SK-N-SH (cell line): ENCODE results near the gene KRT81. TPM values are rescaled to one million over a fixed set of nuclear protein-coding genes. Genes with fewer than 3 reads are reported as not detected.

Experiments used
- CTCF ChIA-PET: fragments of 300-600, 350-600 bp; formaldehyde crosslinking; extraction: SDS; loops from one replicate; lab custom pipeline; 2021; lab: Yijun Ruan, JAX
- POLR2A ChIA-PET: fragments of 350-600 bp; sonication (Branson Sonifier 250); formaldehyde crosslinking; extraction: SDS; loops from one replicate; lab custom pipeline; 2020; ENCODE audit warnings: antibody characterized with exemption, inconsistent platforms; lab: Yijun Ruan, JAX
- DNase-seq: peaks from one replicate; pipeline ENCODE4 v3.0.0; 2012
- H2AFZ ChIP-seq: fragments of 200-600 bp; sonication (generic); 2 replicates; pipeline ENCODE4 v1.8.1; 2016; ENCODE audit warnings: antibody characterized with exemption, mild to moderate bottlenecking, low read depth
- H3F3A ChIP-seq: fragments of 200-600 bp; sonication (generic); replicated peaks from 2 replicates; pipeline ENCODE3; 2016; ENCODE audit warnings: antibody characterized with exemption, mild to moderate bottlenecking; ENCODE audit not compliant: insufficient read depth
- H3K27ac ChIP-seq, 2 experiments: fragments of 200-500 bp in 1 of 2; fragments of 200-600 bp in 1 of 2; sonication (Bioruptor generic) in 1 of 2; sonication (generic), shearing (Covaris generic) in 1 of 2; 2 replicates each; pipeline versions ENCODE4 v1.5.1 to v1.6.1; 2014 to 2016; ENCODE audit warnings: low read depth in 2 of 2, inconsistent platforms in 1 of 2, low read length in 1 of 2, mild to moderate bottlenecking in 1 of 2, mixed read lengths in 1 of 2
- H3K27me3 ChIP-seq: fragments of 200-600 bp; sonication (generic), shearing (Covaris generic); 2 replicates; pipeline ENCODE4 v1.6.1; 2016; ENCODE audit warnings: mixed run types; ENCODE audit not compliant: insufficient read depth
- H3K36me3 ChIP-seq, 2 experiments: fragments of 200-500 bp in 1 of 2; fragments of 200-600 bp in 1 of 2; sonication (Bioruptor generic) in 1 of 2; sonication (generic) in 1 of 2; replicated peaks in 1 of 2; 2 replicates each; pipeline versions ENCODE3 to v1.5.1; 2014 to 2016; ENCODE audit warnings: low read length in 1 of 2, mild to moderate bottlenecking in 1 of 2; ENCODE audit not compliant: insufficient read depth in 2 of 2, control insufficient read depth in 1 of 2
- H3K4me1 ChIP-seq, 2 experiments: fragments of 200-500 bp in 1 of 2; fragments of 200-600 bp in 1 of 2; sonication (Bioruptor generic) in 1 of 2; sonication (generic), shearing (Covaris generic) in 1 of 2; 2 replicates each; pipeline versions ENCODE4 v1.5.1 to v1.6.1; 2014 to 2016; ENCODE audit warnings: low read depth in 1 of 2, low read length in 1 of 2, mixed run types in 1 of 2; ENCODE audit not compliant: insufficient read depth in 2 of 2, control insufficient read depth in 1 of 2
- H3K4me2 ChIP-seq: fragments of 200-600 bp; sonication (generic), shearing (Covaris generic); 2 replicates; pipeline ENCODE4 v1.6.1; 2017; ENCODE audit warnings: mixed run types
- H3K4me3 ChIP-seq, 2 experiments: fragments of 200-500 bp in 1 of 2; fragments of 200-600 bp in 1 of 2; sonication (Bioruptor generic) in 1 of 2; sonication (generic), shearing (Covaris generic) in 1 of 2; 2 replicates each; pipeline versions ENCODE4 v1.5.1 to v1.8.1; 2014 to 2016; ENCODE audit warnings: low read depth in 2 of 2, inconsistent platforms in 1 of 2, low read length in 1 of 2, mild to moderate bottlenecking in 1 of 2, mixed read lengths in 1 of 2, moderate library complexity in 1 of 2
- H3K79me2 ChIP-seq: fragments of 200-600 bp; sonication (generic); 2 replicates; pipeline ENCODE4 v1.8.1; 2017; ENCODE audit warnings: mild to moderate bottlenecking; ENCODE audit not compliant: insufficient read depth
- H3K9ac ChIP-seq: fragments of 200-600 bp; sonication (generic); 2 replicates; pipeline ENCODE4 v1.6.1; 2017; ENCODE audit warnings: mixed run types
- H3K9me2 ChIP-seq: fragments of 200-600 bp; sonication (generic); 2 replicates; pipeline ENCODE4 v1.6.1; 2017; ENCODE audit warnings: mixed run types
- H3K9me3 ChIP-seq: fragments of 200-600 bp; sonication (generic); 2 replicates; pipeline ENCODE4 v1.6.1; 2017; ENCODE audit warnings: mixed run types, mild to moderate bottlenecking, moderate library complexity
- H4K20me1 ChIP-seq: fragments of 200-600 bp; sonication (generic); 2 replicates; pipeline ENCODE4 v1.6.1; 2017; ENCODE audit warnings: mild to moderate bottlenecking, mixed run types; ENCODE audit not compliant: insufficient read depth
- CHD2 ChIP-seq: fragments of 150-350 bp; IDR thresholded peaks from 2 replicates; pipeline ENCODE4 v1.6.1; 2018; ENCODE audit warnings: low read length; ENCODE audit not compliant: partially characterized antibody
- EP300 ChIP-seq, 2 experiments: IDR thresholded peaks; 2 replicates each; pipeline versions ENCODE4 v1.4.0 to v1.6.1; 2012; ENCODE audit warnings: borderline replicate concordance in 1 of 2, low read depth in 1 of 2, low read length in 1 of 2
- FOXJ3 ChIP-seq: sonication (generic); formaldehyde crosslinking; IDR thresholded peaks from 2 replicates; pipeline ENCODE4 v1.5.1; 2020; ENCODE audit warnings: mild to moderate bottlenecking, missing genetic modification reagents
- GABPA ChIP-seq: IDR thresholded peaks from 2 replicates; pipeline ENCODE4 v1.4.0; 2012; ENCODE audit warnings: low read depth, mild to moderate bottlenecking
- MAX ChIP-seq: IDR thresholded peaks from 2 replicates; pipeline ENCODE4 v1.4.0; 2012; ENCODE audit warnings: low read depth
- MEF2A ChIP-seq: IDR thresholded peaks from 2 replicates; pipeline ENCODE4 v1.4.0; 2012; ENCODE audit warnings: low read depth, borderline replicate concordance
- MXI1 ChIP-seq: IDR thresholded peaks from 2 replicates; pipeline ENCODE4 v1.6.1; 2012; ENCODE audit warnings: mild to moderate bottlenecking, low read depth, low read length, improper control_type of control experiment
- REST ChIP-seq: IDR thresholded peaks from 2 replicates; pipeline ENCODE4 v1.6.1; 2012; ENCODE audit warnings: mild to moderate bottlenecking, low read depth, low read length, moderate library complexity
- RFX5 ChIP-seq: IDR thresholded peaks from 2 replicates; pipeline ENCODE4 v1.6.1; 2012; ENCODE audit warnings: mild to moderate bottlenecking, improper control_type of control experiment, low read length
- RXRA ChIP-seq: IDR thresholded peaks from 2 replicates; pipeline ENCODE4 v1.4.0; 2012; ENCODE audit warnings: low read depth, mild to moderate bottlenecking, borderline replicate concordance
- TAF1 ChIP-seq: IDR thresholded peaks from 2 replicates; pipeline ENCODE4 v1.6.1; 2012; ENCODE audit warnings: low read depth, mild to moderate bottlenecking, low read length, moderate library complexity, borderline replicate concordance
- TCF12 ChIP-seq: IDR thresholded peaks from 2 replicates; pipeline ENCODE4 v1.4.0; 2012
- TEAD4 ChIP-seq: IDR thresholded peaks from 2 replicates; pipeline ENCODE4 v1.4.0; 2012; ENCODE audit warnings: mild to moderate bottlenecking, borderline replicate concordance; ENCODE audit not compliant: insufficient read depth
- WGBS: methylation state at CpG from one replicate; pipeline ENCODE4 v1.1.6; 2017; ENCODE audit warnings: low lambda C conversion rate; 5-methylcytosine and 5-hydroxymethylcytosine counted together
- polyA plus RNA-seq, 3 experiments: library from polyadenylated mRNA; depleted of rRNA; stranded (reverse); fragments of >200 nt; gene quantifications; 2 replicates each; pipeline ENCODE4 v1.2.3, GENCODE V29; 2012

The KRT81 gene
- polyA plus RNA-seq, 1 of the 3 experiments (the other 2 are of a cell fraction), result 1.9 TPM

- no peak for DNase-seq
- Histone ChIP-seq H3K9me3 (no peaks in the 10 kb centered on the region), H4K20me1 (no peaks in the 10 kb centered on the region), H3K4me1 (peaks cover 0 to 3% of the 10 kb centered on the region in 2 experiments; a peak in 1 of 4 replicates), H2AFZ (no peak overlapping the region), H3K79me2 (no peaks in the 10 kb centered on the region), H3K9ac (no peak overlapping the region), H3K36me3 (no peaks in the 10 kb centered on the region), H3K4me2 (no peak overlapping the region), H3K4me3 (no peak overlapping the region), H3K9me2 (no peaks in the 10 kb centered on the region), H3K27ac (no peak overlapping the region), H3K27me3 (no peaks in the 10 kb centered on the region), H3F3A (peaks cover 3% of the 10 kb centered on the region)
- TF ChIP-seq CHD2 (no peak), MEF2A (no peak), TEAD4 (no peak), TAF1 (no peak), RFX5 (no peak), MXI1 (no peak), MAX (no peak), RXRA (no peak), FOXJ3 (CRISPR knock-in tag) (no peak), TCF12 (no peak), EP300 (IDR thresholded peaks at IDR 0.05; ENCODE audit: borderline replicate concordance in 1 of 2, low read depth in 1 of 2, low read length in 1 of 2) (no peak), REST (no peak), GABPA (no peak)
- WGBS, result 89% methylated on average over 10 of the region's 10 CpGs
- ChIA-PET CTCF (interaction anchor here (0.6 to 6.8 kb wide), 6 partner anchors 16 to 72 kb away, joined by 3 to 42 read pairs (median 4); no protein-coding TSS in a partner anchor), POLR2A (no interaction called here)
These were observed 37.0 kb downstream of the KRT81 start for GRCh38 chr12:52254180-52254964.
